Body of pancreas (tissue), 4 donors: ENCODE data around the gene SPATA18. TPM values are rescaled to one million over a fixed set of nuclear protein-coding genes. Genes with fewer than 3 reads are reported as not detected.
A peak's percentile ranks its signal among the peaks of the same experiment; 100 is the strongest.

Source experiments
- ATAC-seq: fragments of 150-250 bp; one replicate; pipeline ENCODE4 v1.9.1; 2016
- DNase-seq, 4 donors: peaks; one replicate each; pipeline ENCODE4 v3.0.0-alpha.2; 2019
- H3K27ac ChIP-seq, 4 donors: fragments of 200-600 bp; sonication (generic); 1 replicate in 3 of 4; 2 replicates in 1 of 4; pipeline versions ENCODE4 v1.5.1 to v1.6.1; 2016 to 2019; ENCODE audit warnings: mild to moderate bottlenecking in 1 of 4, mixed read lengths in 1 of 4, moderate library complexity in 1 of 4
- H3K27me3 ChIP-seq, 2 donors: fragments of 200-600 bp; sonication (generic); one replicate each; pipeline ENCODE4 v1.6.0; 2016; ENCODE audit warnings: mild to moderate bottlenecking in 1 of 2
- H3K36me3 ChIP-seq, 2 donors: fragments of 200-600 bp; sonication (generic); replicated peaks in 1 of 2; 2 replicates each; pipeline ENCODE4 v1.5.1; 2016; ENCODE audit warnings: low read depth in 2 of 2; ENCODE audit not compliant: insufficient read depth in 1 of 2
- H3K4me1 ChIP-seq: fragments of 200-600 bp; sonication (generic); one replicate; pipeline ENCODE4 v1.6.0; 2016
- H3K4me3 ChIP-seq, 2 donors: fragments of 200-600 bp; sonication (generic); 1 replicate in 1 of 2; 2 replicates in 1 of 2; pipeline ENCODE4 v1.5.1; 2016 to 2019
- H3K9me3 ChIP-seq, 3 donors: fragments of 200-600 bp; sonication (generic); 1 replicate in 2 of 3; 2 replicates in 1 of 3; pipeline ENCODE4 v1.5.1; 2016
- CTCF ChIP-seq, 7 experiments: fragments of 450-650 bp in 4 of 7; fragments of 200-600 bp in 3 of 7; sonication (generic) in 3 of 7; IDR thresholded peaks; one replicate each; pipeline ENCODE4 v1.5.1; 2016 to 2019; ENCODE audit warnings: antibody characterized with exemption in 7 of 7
- POLR2A ChIP-seq, 3 donors: fragments of 450-650 bp; IDR thresholded peaks; one replicate each; pipeline ENCODE4 v1.6.1; 2016; ENCODE audit warnings: antibody characterized with exemption in 3 of 3, mild to moderate bottlenecking in 2 of 3
- WGBS, 2 donors: methylation state at CpG; one replicate each; pipeline ENCODE4 v1.1.5; 2017; 5-methylcytosine and 5-hydroxymethylcytosine counted together
- intact Hi-C: fragments of 100-400 bp; cut with DNase I; formaldehyde crosslinking; loops from one replicate; pipeline ENCODE4 v1.15.1; 2023
- total RNA-seq, 2 donors: library from RNA; depleted of rRNA; stranded (reverse); fragments of >200 nt; gene quantifications; one replicate each; pipeline ENCODE4 v1.1.0, GENCODE V29; 2016

The SPATA18 gene
- total RNA-seq, 2 donors from 2014 or later: 4.0 to 8.0 TPM

- WGBS, 2 donors: 59 to 60% methylated on average over 2 of the region's 2 CpGs
Measured at GRCh38 chr4:52142816-52143215, 91.7 kb downstream of the SPATA18 start.

GRCh38 chr4:52143815-52144214, 92.7 kb downstream of the SPATA18 start:
- DNase-seq: no peak
- Histone ChIP-seq H3K27ac (no peak overlapping the region), H3K4me3 (no peak overlapping the region), H3K9me3 (no peaks in the 10 kb centered on the region), H3K27me3 (no peaks in the 10 kb centered on the region), H3K4me1 (no peaks in the 10 kb centered on the region), H3K36me3 (no peaks in the 10 kb centered on the region)
- 43 to 79% methylated on average over 3 of the region's 3 CpGs for WGBS, 2 donors
- no peak for ATAC-seq
- TF ChIP-seq POLR2A (IDR thresholded peaks at IDR 0.05) (no peak), CTCF (IDR thresholded peaks at IDR 0.05) (no peak)
- intact Hi-C loops: no loop called here

More at GRCh38 chr4:52142816-52143215, 91.7 kb downstream of the SPATA18 start:
- no peaks in the 10 kb centered on the region for H3K36me3 ChIP-seq
- no peaks in the 10 kb centered on the region for H3K4me1 ChIP-seq
- TF ChIP-seq CTCF (IDR thresholded peaks at IDR 0.05) (no peak), POLR2A (IDR thresholded peaks at IDR 0.05) (no peak)
- ATAC-seq: no peak
- H3K27ac ChIP-seq: no peak overlapping the region
- DNase-seq: no peak
- H3K27me3 ChIP-seq: no peaks in the 10 kb centered on the region
- no peaks in the 10 kb centered on the region for H3K9me3 ChIP-seq
- intact Hi-C loops: no loop called here
- H3K4me3 ChIP-seq: no peak overlapping the region

- Histone ChIP-seq H3K4me3 (no peak overlapping the region), H3K36me3 (no peaks in the 10 kb centered on the region), H3K9me3 (no peaks in the 10 kb centered on the region), H3K4me1 (no peaks in the 10 kb centered on the region), H3K27me3 (no peaks in the 10 kb centered on the region), H3K27ac (no peak overlapping the region)
- no peak for TF ChIP-seq POLR2A (IDR thresholded peaks at IDR 0.05)
- no peak for TF ChIP-seq CTCF (IDR thresholded peaks at IDR 0.05)
- peak in 1 of 4 donors; percentile 5 for DNase-seq
- WGBS, 2 donors: 32 to 40% methylated on average over 7 of the region's 7 CpGs
- intact Hi-C loops: no loop called here
- peak; percentile 47 for ATAC-seq
Measured at GRCh38 chr4:52144372-52144771, 93.3 kb downstream of the SPATA18 start.

Other genes with a start within 250 kb of the SPATA18 start
- 10 to 100 TPM; 26.7 to 38.7 TPM for gene DCUN1D4, start 208.2 kb upstream of the SPATA18 start, total RNA-seq
- under 1 TPM; 0.33 to 0.78 TPM for gene LRRC66, start 30.9 kb upstream of the SPATA18 start, total RNA-seq
- 1 to 10 TPM; 5.3 to 9.3 TPM for gene SGCB, start 13.0 kb upstream of the SPATA18 start, total RNA-seq